ENCODE measurements around the gene RCCD1. TPM values are rescaled to one million over a fixed set of nuclear protein-coding genes. Genes with fewer than 3 reads are reported as not detected.

RCCD1 gene
- polyA plus RNA-seq, 5 donors, result 16.3 to 22.4 (median 18.9) TPM

- no peak for DNase-seq
Measured at GRCh38 chr15:90942354-90943120, 12.1 kb upstream of the RCCD1 start.

GRCh38 chr15:90945091-90945490 is 9.6 kb upstream of the RCCD1 start:
- no peak for DNase-seq

- DNase-seq, result no peak
Measured at GRCh38 chr15:90946538-90946937, 8.1 kb upstream of the RCCD1 start.

GRCh38 chr15:90946941-90947576 is 7.6 kb upstream of the RCCD1 start:
- DNase-seq, result no peak

GRCh38 chr15:90947577-90948357 is 6.9 kb upstream of the RCCD1 start:
- no peak for DNase-seq

- DNase-seq, result no peak
Measured at GRCh38 chr15:90948506-90948905, 6.2 kb upstream of the RCCD1 start.

GRCh38 chr15:90949979-90950675 is 4.6 kb upstream of the RCCD1 start:
- no peak for DNase-seq

GRCh38 chr15:90950676-90951075 is 4.0 kb upstream of the RCCD1 start:
- no peak for DNase-seq

GRCh38 chr15:90952901-90953677 is 1.6 kb upstream of the RCCD1 start:
- DNase-seq, result no peak

- DNase-seq, result no peak
Measured at GRCh38 chr15:90953947-90954711, 555 bp upstream of the RCCD1 start.

- no peak for DNase-seq
Measured at GRCh38 chr15:90955624-90956273, 1.1 kb downstream of the RCCD1 start.

GRCh38 chr15:90956274-90957030 is 1.8 kb downstream of the RCCD1 start:
- DNase-seq, result peak; percentile 74 to 77

GRCh38 chr15:90957031-90957790 is 2.5 kb downstream of the RCCD1 start:
- no peak for DNase-seq

- DNase-seq, result no peak
Measured at GRCh38 chr15:90957791-90958190, 3.1 kb downstream of the RCCD1 start.

GRCh38 chr15:90959028-90959595 is 4.4 kb downstream of the RCCD1 start:
- DNase-seq, result no peak

- DNase-seq, result no peak
Measured at GRCh38 chr15:90959894-90960293, 5.2 kb downstream of the RCCD1 start.

- no peak for DNase-seq
Measured at GRCh38 chr15:90960298-90961091, 5.8 kb downstream of the RCCD1 start.
